DND-41 (cell line): ENCODE data around the gene LRATD1.

Experiments
- ATAC-seq: fragments of 200-7000 bp; cut with Tn5 transposase; 3 replicates; pipeline ENCODE4 v1.9.1; 2021; ENCODE audit warnings: low read depth; ENCODE audit not compliant: insufficient read depth
- DNase-seq: peaks from one replicate; pipeline ENCODE4 v3.0.0-alpha.2; 2020
- H2AFZ ChIP-seq: 2 replicates; pipeline ENCODE4 v1.6.0; 2012; ENCODE audit warnings: low read depth, low read length
- H3K27ac ChIP-seq: 2 replicates; pipeline ENCODE4 v1.5.1; 2012; ENCODE audit warnings: low read length, inconsistent platforms
- H3K27me3 ChIP-seq: fragments of 200-600 bp; sonication (generic); 2 replicates; pipeline ENCODE4 v1.6.0; 2012; ENCODE audit warnings: low read length, mild to moderate bottlenecking, inconsistent platforms; ENCODE audit not compliant: insufficient read depth, poor library complexity
- H3K36me3 ChIP-seq: 2 replicates; pipeline ENCODE4 v1.5.1; 2012; ENCODE audit warnings: low read length, inconsistent platforms; ENCODE audit not compliant: insufficient read depth
- H3K4me1 ChIP-seq: 2 replicates; pipeline ENCODE4 v1.5.1; 2012; ENCODE audit warnings: mild to moderate bottlenecking, low read length; ENCODE audit not compliant: insufficient read depth
- H3K4me2 ChIP-seq: 2 replicates; pipeline ENCODE4 v1.6.0; 2012; ENCODE audit warnings: mild to moderate bottlenecking, moderate library complexity, low read length, inconsistent platforms; ENCODE audit not compliant: insufficient read depth
- H3K4me3 ChIP-seq, 2 experiments: fragments of 200-600 bp in 1 of 2; shearing (Covaris generic) in 1 of 2; 2 replicates each; pipeline ENCODE4 v1.5.1; 2012 to 2016; ENCODE audit warnings: inconsistent platforms in 2 of 2, low read length in 2 of 2, mild to moderate bottlenecking in 2 of 2, low read depth in 1 of 2, moderate library complexity in 1 of 2
- H3K79me2 ChIP-seq: 2 replicates; pipeline ENCODE4 v1.6.0; 2012; ENCODE audit warnings: low read length, inconsistent platforms; ENCODE audit not compliant: insufficient read depth
- H3K9ac ChIP-seq: 2 replicates; pipeline ENCODE4 v1.6.0; 2012; ENCODE audit warnings: low read depth, mild to moderate bottlenecking, inconsistent platforms, low read length, moderate library complexity
- H3K9me3 ChIP-seq: 2 replicates; pipeline ENCODE4 v1.5.1; 2012; ENCODE audit warnings: low read length, moderate library complexity, mild to moderate bottlenecking, inconsistent platforms; ENCODE audit not compliant: insufficient read depth, severe bottlenecking
- H4K20me1 ChIP-seq: 2 replicates; pipeline ENCODE4 v1.6.0; 2012; ENCODE audit warnings: low read length; ENCODE audit not compliant: insufficient read depth
- EZH2 ChIP-seq: IDR thresholded peaks from 3 replicates; pipeline ENCODE4 v1.6.1; 2012; ENCODE audit warnings: borderline replicate concordance, low read depth, mild to moderate bottlenecking, moderate library complexity, low read length, inconsistent platforms; ENCODE audit not compliant: severe bottlenecking
- TF ChIP-seq, protein P1 (sequence below): IDR thresholded peaks from 2 replicates; pipeline ENCODE4 v1.5.1; 2012; ENCODE audit warnings: borderline replicate concordance, low read length, moderate library complexity, mild to moderate bottlenecking; ENCODE audit not compliant: poor library complexity, severe bottlenecking; ENCODE audit errors: extremely low read depth

LRATD1 gene

DNA sequence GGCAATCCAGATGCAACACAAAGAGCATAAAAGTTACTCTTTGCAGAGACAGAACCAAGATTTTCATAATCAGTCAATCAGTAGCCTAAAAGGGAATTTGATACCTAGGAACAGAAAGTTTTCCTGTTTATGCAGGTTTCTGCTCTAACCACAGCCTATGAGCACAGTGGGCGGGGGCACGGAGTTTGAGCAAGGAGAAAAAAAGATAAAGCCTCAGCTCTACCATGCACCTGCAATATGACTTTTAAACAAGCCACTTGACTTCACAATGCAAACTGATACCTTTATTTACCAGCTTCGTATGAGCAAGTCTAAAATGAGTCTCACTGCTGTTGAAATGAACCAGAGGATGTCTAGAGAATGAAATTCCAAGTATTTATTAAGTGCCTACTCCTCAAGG is 5.6 kb upstream of the LRATD1 start:
- no peaks in the 10 kb centered on the region for H3K27me3 ChIP-seq
- no peak overlapping the region for H3K4me2 ChIP-seq
- no peaks in the 10 kb centered on the region for H3K9me3 ChIP-seq
- H3K4me1 ChIP-seq = no peaks in the 10 kb centered on the region
- no peaks in the 10 kb centered on the region for H3K36me3 ChIP-seq
- ATAC-seq (no peak), DNase-seq (no peak)
- TF ChIP-seq EZH2 = no peak
- TF ChIP-seq, protein P1, sequence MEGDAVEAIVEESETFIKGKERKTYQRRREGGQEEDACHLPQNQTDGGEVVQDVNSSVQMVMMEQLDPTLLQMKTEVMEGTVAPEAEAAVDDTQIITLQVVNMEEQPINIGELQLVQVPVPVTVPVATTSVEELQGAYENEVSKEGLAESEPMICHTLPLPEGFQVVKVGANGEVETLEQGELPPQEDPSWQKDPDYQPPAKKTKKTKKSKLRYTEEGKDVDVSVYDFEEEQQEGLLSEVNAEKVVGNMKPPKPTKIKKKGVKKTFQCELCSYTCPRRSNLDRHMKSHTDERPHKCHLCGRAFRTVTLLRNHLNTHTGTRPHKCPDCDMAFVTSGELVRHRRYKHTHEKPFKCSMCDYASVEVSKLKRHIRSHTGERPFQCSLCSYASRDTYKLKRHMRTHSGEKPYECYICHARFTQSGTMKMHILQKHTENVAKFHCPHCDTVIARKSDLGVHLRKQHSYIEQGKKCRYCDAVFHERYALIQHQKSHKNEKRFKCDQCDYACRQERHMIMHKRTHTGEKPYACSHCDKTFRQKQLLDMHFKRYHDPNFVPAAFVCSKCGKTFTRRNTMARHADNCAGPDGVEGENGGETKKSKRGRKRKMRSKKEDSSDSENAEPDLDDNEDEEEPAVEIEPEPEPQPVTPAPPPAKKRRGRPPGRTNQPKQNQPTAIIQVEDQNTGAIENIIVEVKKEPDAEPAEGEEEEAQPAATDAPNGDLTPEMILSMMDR = no peak
- H3K27ac ChIP-seq = no peak overlapping the region
- H4K20me1 ChIP-seq = no peaks in the 10 kb centered on the region
- no peaks in the 10 kb centered on the region for H3K79me2 ChIP-seq
- H2AFZ ChIP-seq = no peak overlapping the region
- no peak overlapping the region for H3K4me3 ChIP-seq
- H3K9ac ChIP-seq = no peak overlapping the region

DNA sequence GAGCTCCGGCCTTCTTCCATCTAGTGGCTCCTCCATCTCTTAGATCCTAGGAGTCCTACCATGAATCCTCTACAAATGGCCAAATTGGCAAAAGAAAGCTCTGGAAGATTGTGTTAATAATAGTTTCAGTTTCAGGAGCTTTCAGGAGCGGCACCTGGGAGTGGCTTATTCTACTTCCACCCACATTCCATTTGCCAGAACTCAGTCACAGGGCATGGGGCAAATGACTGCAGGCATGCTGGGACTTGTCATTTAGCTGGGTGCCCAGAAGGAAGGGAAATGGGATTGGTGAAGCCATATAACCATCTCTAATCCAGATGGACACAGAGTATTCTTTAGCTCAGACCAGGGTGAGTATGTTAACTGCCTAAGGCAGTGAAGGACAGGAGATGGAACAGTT is 3.6 kb upstream of the LRATD1 start:
- no peaks in the 10 kb centered on the region for H3K79me2 ChIP-seq
- no peaks in the 10 kb centered on the region for H4K20me1 ChIP-seq
- H3K9ac ChIP-seq = no peak overlapping the region
- H3K27ac ChIP-seq = no peak overlapping the region
- no peak overlapping the region for H3K4me3 ChIP-seq
- H3K36me3 ChIP-seq = no peaks in the 10 kb centered on the region
- ATAC-seq (no peak), DNase-seq (no peak)
- H3K4me2 ChIP-seq = no peak overlapping the region
- TF ChIP-seq, protein P1 = no peak
- TF ChIP-seq EZH2 = no peak
- H3K9me3 ChIP-seq = peaks cover 4% of the 10 kb centered on the region
- H2AFZ ChIP-seq = no peak overlapping the region
- no peaks in the 10 kb centered on the region for H3K4me1 ChIP-seq
- no peaks in the 10 kb centered on the region for H3K27me3 ChIP-seq

DNA sequence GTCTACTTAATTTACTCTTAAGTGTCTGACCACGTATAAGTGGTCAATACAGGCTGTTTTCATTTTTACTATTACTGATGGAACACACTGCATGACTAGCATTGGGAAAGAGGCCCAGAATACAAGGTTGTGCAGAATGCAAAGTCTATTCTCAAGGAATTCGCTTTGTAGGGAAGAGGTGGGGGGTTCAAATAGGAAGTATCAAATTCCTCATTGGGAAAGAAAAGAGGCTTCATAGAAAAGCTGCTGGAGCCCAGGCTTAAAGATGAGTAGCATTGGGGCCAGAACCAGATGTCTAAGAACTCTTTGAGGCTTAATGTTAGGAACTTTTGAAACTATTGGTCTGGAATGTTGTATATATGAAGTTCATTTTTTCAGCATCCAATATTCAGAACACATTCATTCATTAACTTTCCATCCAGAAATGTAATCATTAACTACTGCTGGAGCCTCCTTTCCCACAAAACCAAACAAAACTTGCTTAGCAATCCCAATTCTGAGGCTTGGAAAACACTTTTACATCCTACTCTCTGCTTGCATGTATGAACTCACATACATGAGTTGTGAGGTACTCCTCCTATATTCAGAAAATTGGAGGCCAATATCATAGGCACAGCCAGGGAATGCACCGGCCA is 994 bp upstream of the LRATD1 start:
- ATAC-seq (no peak), DNase-seq (no peak)
- Histone ChIP-seq H3K4me3 (no peak overlapping the region), H3K4me2 (no peak overlapping the region), H2AFZ (no peak overlapping the region), H3K27me3 (no peaks in the 10 kb centered on the region), H3K4me1 (no peaks in the 10 kb centered on the region), H3K79me2 (no peaks in the 10 kb centered on the region), H3K9me3 (peaks cover 11% of the 10 kb centered on the region), H3K27ac (no peak overlapping the region), H4K20me1 (no peaks in the 10 kb centered on the region), H3K9ac (no peak overlapping the region), H3K36me3 (no peaks in the 10 kb centered on the region)
- no peak for TF ChIP-seq EZH2
- TF ChIP-seq, protein P1 = no peak

DNA sequence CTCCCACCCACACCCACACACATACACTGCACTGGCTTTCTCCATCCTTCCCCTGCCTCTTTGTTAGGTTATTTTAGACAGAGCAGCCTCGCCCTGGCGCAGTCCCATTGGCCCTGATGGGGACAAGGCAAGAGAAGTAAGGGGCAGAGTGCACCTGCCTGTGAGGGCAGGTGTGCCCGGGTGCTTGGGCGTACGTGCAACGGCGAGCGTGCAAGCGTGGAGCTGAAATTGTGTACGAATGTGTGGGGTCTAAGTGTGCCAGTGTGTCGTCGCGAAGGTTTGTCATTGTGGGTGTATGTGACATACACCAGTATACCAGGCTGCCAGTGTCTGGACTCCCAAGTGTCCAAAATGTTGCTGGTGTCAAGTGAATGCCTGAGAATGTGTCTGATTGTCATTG is 544 bp downstream of the LRATD1 start:
- Histone ChIP-seq H3K27me3 (no peaks in the 10 kb centered on the region), H3K4me1 (no peaks in the 10 kb centered on the region), H2AFZ (no peak overlapping the region), H3K36me3 (no peaks in the 10 kb centered on the region), H3K4me3 (no peak overlapping the region), H4K20me1 (no peaks in the 10 kb centered on the region), H3K9ac (no peak overlapping the region), H3K79me2 (no peaks in the 10 kb centered on the region), H3K9me3 (peaks cover 11% of the 10 kb centered on the region), H3K27ac (no peak overlapping the region), H3K4me2 (no peak overlapping the region)
- DNase-seq = no peak
- no peak for ATAC-seq
- TF ChIP-seq, protein P1 = no peak
- TF ChIP-seq EZH2 = no peak
